GM12872 (cell line): Measurements from ENCODE around the gene SPINT3.

ENCODE experiments used
- TF ChIP-seq, protein P1 (sequence below): IDR thresholded peaks from 3 replicates; pipeline ENCODE4 v1.5.1; 2011; ENCODE audit warnings: low read depth, mild to moderate bottlenecking, low read length, moderate library complexity; ENCODE audit not compliant: insufficient read depth

Gene SPINT3

GRCh38 chr20:45465491-45466266 is 49.7 kb downstream of the SPINT3 start:
- TF ChIP-seq, protein P1, sequence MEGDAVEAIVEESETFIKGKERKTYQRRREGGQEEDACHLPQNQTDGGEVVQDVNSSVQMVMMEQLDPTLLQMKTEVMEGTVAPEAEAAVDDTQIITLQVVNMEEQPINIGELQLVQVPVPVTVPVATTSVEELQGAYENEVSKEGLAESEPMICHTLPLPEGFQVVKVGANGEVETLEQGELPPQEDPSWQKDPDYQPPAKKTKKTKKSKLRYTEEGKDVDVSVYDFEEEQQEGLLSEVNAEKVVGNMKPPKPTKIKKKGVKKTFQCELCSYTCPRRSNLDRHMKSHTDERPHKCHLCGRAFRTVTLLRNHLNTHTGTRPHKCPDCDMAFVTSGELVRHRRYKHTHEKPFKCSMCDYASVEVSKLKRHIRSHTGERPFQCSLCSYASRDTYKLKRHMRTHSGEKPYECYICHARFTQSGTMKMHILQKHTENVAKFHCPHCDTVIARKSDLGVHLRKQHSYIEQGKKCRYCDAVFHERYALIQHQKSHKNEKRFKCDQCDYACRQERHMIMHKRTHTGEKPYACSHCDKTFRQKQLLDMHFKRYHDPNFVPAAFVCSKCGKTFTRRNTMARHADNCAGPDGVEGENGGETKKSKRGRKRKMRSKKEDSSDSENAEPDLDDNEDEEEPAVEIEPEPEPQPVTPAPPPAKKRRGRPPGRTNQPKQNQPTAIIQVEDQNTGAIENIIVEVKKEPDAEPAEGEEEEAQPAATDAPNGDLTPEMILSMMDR: no peak

DNA sequence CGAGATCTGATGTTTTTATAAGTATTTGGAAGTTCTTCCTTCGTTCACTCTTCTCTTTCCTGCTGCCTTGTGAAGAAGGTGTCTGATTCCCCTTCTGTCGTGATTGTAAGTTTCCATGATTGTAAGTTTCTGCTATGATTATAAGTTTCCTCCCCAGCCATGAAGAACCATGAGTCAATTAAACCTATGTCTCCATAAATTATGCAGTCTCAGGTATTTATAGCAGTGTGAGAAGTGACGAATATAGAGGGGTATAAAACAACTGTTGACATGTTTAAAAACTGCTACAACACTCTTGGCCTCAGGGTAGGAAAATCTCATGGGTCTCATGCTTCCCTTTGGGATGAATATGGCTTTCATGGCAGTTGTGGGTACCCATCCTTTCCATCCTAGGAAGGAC is 51.7 kb downstream of the SPINT3 start:
- TF ChIP-seq, protein P1: no peak

- TF ChIP-seq, protein P1: 0 out of 3 replicates have a peak, but pooled peaks have one; percentile 24
Measured at GRCh38 chr20:45462711-45463509, 52.5 kb downstream of the SPINT3 start.
